Tibial nerve (tissue), 3 donors: ENCODE results near the gene B9D2.
"Not testable (repeated sequence)": the region's sequence is repeated elsewhere in the genome, so short reads cannot be mapped to it uniquely, and the experiment has no call there.

Experiments used
- POLR2A ChIP-seq, 2 donors: fragments of 450-650 bp; IDR thresholded peaks; one replicate each; pipeline ENCODE4 v1.6.1; 2017; ENCODE audit warnings: antibody characterized with exemption in 2 of 2, mild to moderate bottlenecking in 2 of 2, moderate library complexity in 2 of 2
- TF ChIP-seq, protein P1 (sequence below), 5 experiments: fragments of 200-600 bp in 3 of 5; fragments of 450-650 bp in 2 of 5; sonication (generic) in 3 of 5; IDR thresholded peaks; one replicate each; pipeline ENCODE4 v1.5.1; 2016 to 2019; ENCODE audit warnings: antibody characterized with exemption in 5 of 5, mild to moderate bottlenecking in 3 of 5, moderate library complexity in 2 of 5

GRCh38 chr19:41408846-41409245, 44.9 kb upstream of the B9D2 start:
- TF ChIP-seq, protein P1, sequence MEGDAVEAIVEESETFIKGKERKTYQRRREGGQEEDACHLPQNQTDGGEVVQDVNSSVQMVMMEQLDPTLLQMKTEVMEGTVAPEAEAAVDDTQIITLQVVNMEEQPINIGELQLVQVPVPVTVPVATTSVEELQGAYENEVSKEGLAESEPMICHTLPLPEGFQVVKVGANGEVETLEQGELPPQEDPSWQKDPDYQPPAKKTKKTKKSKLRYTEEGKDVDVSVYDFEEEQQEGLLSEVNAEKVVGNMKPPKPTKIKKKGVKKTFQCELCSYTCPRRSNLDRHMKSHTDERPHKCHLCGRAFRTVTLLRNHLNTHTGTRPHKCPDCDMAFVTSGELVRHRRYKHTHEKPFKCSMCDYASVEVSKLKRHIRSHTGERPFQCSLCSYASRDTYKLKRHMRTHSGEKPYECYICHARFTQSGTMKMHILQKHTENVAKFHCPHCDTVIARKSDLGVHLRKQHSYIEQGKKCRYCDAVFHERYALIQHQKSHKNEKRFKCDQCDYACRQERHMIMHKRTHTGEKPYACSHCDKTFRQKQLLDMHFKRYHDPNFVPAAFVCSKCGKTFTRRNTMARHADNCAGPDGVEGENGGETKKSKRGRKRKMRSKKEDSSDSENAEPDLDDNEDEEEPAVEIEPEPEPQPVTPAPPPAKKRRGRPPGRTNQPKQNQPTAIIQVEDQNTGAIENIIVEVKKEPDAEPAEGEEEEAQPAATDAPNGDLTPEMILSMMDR (IDR thresholded peaks at IDR 0.05): not testable (repeated sequence)
- not testable (repeated sequence) for TF ChIP-seq POLR2A (IDR thresholded peaks at IDR 0.05)
